Fibroblast of gingiva (primary cell): Measurements from ENCODE around the gene C1orf232.

Experiments
- DNase-seq: peaks from one replicate; pipeline ENCODE4 v3.0.0-alpha.2; 2011; ENCODE audit warnings: low read depth

The C1orf232 gene

GRCh38 chr1:26124418-26125331, 44.1 kb downstream of the C1orf232 start:
- no peak for DNase-seq

- DNase-seq: no peak
Observed at GRCh38 chr1:26122988-26123973, 45.5 kb downstream of the C1orf232 start.

- DNase-seq: no peak
Observed at GRCh38 chr1:26121854-26122773, 46.6 kb downstream of the C1orf232 start.

GRCh38 chr1:26119892-26120608, 48.7 kb downstream of the C1orf232 start:
- no peak for DNase-seq

- no peak for DNase-seq
Observed at GRCh38 chr1:26114165-26114927, 54.4 kb downstream of the C1orf232 start.
